Measurements from ENCODE around the gene ERH. TPM values are rescaled to one million over a fixed set of nuclear protein-coding genes. Genes with fewer than 3 reads are reported as not detected.

Gene ERH
- total RNA-seq, 1 experiment from 2014 or later = 388 TPM

DNA sequence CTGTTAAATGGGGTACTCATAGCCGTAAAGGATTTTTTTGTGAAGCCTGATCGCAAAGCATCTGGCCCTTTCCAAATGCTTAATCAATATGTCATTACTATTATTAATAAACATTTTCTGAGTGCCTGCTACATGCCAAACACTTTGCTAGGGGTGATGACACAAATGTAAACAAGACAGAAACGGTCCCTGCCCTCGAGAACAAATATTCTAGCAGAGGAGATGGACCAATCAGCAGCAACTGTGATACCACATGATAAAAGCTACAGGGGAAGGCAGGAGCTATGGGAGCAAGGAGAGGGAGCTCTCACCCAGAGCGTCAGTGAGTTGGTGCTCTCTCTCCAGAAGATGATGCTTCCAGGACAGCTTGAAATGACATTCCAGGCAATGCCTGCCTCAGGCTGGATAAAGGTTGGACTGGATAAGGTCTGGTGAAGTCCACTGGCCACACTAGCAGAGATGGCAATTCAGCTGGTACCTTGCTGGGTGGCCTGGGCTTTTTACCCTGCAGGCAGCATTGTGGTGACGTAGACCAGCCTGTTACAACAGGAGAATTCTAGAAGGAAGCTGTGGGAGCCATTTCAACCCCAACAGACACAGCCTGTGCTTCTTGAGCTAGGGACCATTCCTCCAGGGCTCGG lies 41.1 kb downstream of the ERH start:
- Histone ChIP-seq H3K27me3 (replicated peaks; ENCODE audit: control insufficient read depth, insufficient read depth, low read length) (no peaks in the 10 kb centered on the region), H3K9me3 (no peaks in the 10 kb centered on the region), H3K36me3 (ENCODE audit: control insufficient read depth, insufficient read depth, low read length) (no peaks in the 10 kb centered on the region), H3K4me1 (peaks cover 3% of the 10 kb centered on the region; the same call in 1 of the 2 replicates), H3K4me3 (ENCODE audit: low read depth, low read length) (no peak overlapping the region)
- ChIA-PET POLR2A (no interaction called here), CTCF (interaction anchor here (0.7 to 1.2 kb wide), 2 partner anchors 94 to 96 kb away, joined by 3 to 7 read pairs; no protein-coding TSS in a partner anchor)
- TF ChIP-seq, protein P1, sequence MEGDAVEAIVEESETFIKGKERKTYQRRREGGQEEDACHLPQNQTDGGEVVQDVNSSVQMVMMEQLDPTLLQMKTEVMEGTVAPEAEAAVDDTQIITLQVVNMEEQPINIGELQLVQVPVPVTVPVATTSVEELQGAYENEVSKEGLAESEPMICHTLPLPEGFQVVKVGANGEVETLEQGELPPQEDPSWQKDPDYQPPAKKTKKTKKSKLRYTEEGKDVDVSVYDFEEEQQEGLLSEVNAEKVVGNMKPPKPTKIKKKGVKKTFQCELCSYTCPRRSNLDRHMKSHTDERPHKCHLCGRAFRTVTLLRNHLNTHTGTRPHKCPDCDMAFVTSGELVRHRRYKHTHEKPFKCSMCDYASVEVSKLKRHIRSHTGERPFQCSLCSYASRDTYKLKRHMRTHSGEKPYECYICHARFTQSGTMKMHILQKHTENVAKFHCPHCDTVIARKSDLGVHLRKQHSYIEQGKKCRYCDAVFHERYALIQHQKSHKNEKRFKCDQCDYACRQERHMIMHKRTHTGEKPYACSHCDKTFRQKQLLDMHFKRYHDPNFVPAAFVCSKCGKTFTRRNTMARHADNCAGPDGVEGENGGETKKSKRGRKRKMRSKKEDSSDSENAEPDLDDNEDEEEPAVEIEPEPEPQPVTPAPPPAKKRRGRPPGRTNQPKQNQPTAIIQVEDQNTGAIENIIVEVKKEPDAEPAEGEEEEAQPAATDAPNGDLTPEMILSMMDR (IDR thresholded peaks at IDR 0.05; ENCODE audit: insufficient read depth in 1 of 2, low read depth in 1 of 2, low read length in 1 of 2, severe bottlenecking in 1 of 2, unreplicated experiment in 1 of 2) = no peak
- Mint-ChIP-seq H3K4me1 (ENCODE audit: low read depth, unreplicated experiment) (no peaks in the 10 kb centered on the region), H3K27ac (ENCODE audit: unreplicated experiment) (no peak overlapping the region), H3K9me3 (ENCODE audit: unreplicated experiment) (no peaks in the 10 kb centered on the region), H3K27me3 (ENCODE audit: insufficient read depth, unreplicated experiment) (no peaks in the 10 kb centered on the region), H3K4me3 (ENCODE audit: unreplicated experiment) (no peak overlapping the region), H3K36me3 (ENCODE audit: insufficient read depth, unreplicated experiment) (no peaks in the 10 kb centered on the region)
- no TSS peak for BruUV-seq (replicated peaks)
- intact Hi-C loops (cut with micrococcal nuclease; ENCODE audit: unreplicated experiment) = no loop called here
- no peak for DNase-seq

DNA sequence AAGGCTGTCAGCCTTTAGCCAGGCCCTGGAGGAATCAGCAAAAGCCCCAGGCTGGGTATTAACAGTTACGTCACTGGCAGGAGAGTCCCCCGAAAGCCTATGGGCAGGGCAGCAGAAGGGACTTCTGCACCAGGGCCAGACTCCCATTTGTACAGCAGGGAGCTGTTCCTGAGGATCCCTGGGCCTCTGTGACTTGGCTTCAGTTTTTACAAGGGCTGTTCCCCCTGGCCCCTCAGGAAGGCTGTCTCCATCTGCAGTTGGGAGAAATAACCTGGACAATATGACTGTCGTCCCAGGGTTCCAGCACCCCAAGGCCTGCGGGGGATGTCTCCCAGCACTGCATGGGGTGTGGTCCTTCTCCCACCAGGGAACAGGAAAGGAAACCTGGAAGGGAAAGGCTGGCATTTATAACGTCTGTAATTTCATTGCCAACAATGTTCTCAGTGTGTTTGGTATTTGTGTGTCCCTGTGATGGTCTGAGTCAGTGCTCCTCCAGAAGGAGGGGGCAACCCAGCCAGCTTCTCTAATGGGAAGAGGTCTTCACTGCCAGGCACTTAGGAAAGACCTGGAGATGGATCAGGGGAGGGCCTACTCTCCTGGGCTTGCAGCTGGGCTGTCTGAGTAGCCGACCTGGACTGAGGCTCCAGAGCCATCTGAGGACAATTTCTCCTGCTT lies 42.4 kb downstream of the ERH start:
- Histone ChIP-seq H3K4me1 (peaks cover 3% of the 10 kb centered on the region; the same call in 1 of the 2 replicates), H3K36me3 (ENCODE audit: control insufficient read depth, insufficient read depth, low read length) (no peaks in the 10 kb centered on the region), H3K9me3 (no peaks in the 10 kb centered on the region), H3K27me3 (replicated peaks; ENCODE audit: control insufficient read depth, insufficient read depth, low read length) (no peaks in the 10 kb centered on the region), H3K4me3 (ENCODE audit: low read depth, low read length) (no peak overlapping the region)
- H3K4me3 Mint-ChIP-seq (ENCODE audit: unreplicated experiment) = no peak overlapping the region
- no peaks in the 10 kb centered on the region for H3K27me3 Mint-ChIP-seq (ENCODE audit: insufficient read depth, unreplicated experiment)
- TF ChIP-seq, protein P1 (IDR thresholded peaks at IDR 0.05; ENCODE audit: insufficient read depth in 1 of 2, low read depth in 1 of 2, low read length in 1 of 2, severe bottlenecking in 1 of 2, unreplicated experiment in 1 of 2) = no peak
- no peaks in the 10 kb centered on the region for H3K9me3 Mint-ChIP-seq (ENCODE audit: unreplicated experiment)
- intact Hi-C loops (cut with micrococcal nuclease; ENCODE audit: unreplicated experiment) = no loop called here
- no peak overlapping the region for H3K27ac Mint-ChIP-seq (ENCODE audit: unreplicated experiment)
- DNase-seq = no peak
- POLR2A ChIA-PET = no interaction called here
- CTCF ChIA-PET = no interaction called here
- no peaks in the 10 kb centered on the region for H3K4me1 Mint-ChIP-seq (ENCODE audit: low read depth, unreplicated experiment)
- no peaks in the 10 kb centered on the region for H3K36me3 Mint-ChIP-seq (ENCODE audit: insufficient read depth, unreplicated experiment)
- no TSS peak for BruUV-seq (replicated peaks)

DNA sequence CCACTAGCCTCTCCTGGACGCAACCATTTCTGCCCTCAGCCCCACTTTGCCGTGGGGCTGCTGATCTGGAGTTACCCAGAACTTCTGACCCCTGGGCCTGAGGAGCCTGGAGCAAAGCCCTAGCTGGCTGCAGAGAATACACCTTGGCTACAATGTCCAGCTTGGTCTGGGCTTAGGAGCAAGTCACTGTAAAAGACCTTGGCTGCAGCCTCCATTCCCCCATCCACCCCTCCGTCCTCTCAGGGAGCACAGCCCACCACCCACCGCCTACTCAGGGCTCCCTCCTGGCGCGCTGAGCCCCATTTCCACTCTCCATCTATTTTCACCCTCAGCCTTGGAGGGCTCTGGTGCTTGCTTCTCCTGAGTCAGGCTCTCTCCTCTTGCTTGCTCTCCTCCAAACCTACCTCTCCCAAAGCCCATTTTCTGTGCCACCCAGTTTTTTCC lies 42.9 kb downstream of the ERH start:
- Mint-ChIP-seq H3K4me1 (ENCODE audit: low read depth, unreplicated experiment) (no peaks in the 10 kb centered on the region), H3K9me3 (ENCODE audit: unreplicated experiment) (no peaks in the 10 kb centered on the region), H3K4me3 (ENCODE audit: unreplicated experiment) (no peak overlapping the region), H3K27ac (ENCODE audit: unreplicated experiment) (no peak overlapping the region), H3K27me3 (ENCODE audit: insufficient read depth, unreplicated experiment) (no peaks in the 10 kb centered on the region), H3K36me3 (ENCODE audit: insufficient read depth, unreplicated experiment) (no peaks in the 10 kb centered on the region)
- TF ChIP-seq, protein P1 (IDR thresholded peaks at IDR 0.05; ENCODE audit: insufficient read depth in 1 of 2, low read depth in 1 of 2, low read length in 1 of 2, severe bottlenecking in 1 of 2, unreplicated experiment in 1 of 2) = no peak
- no peaks in the 10 kb centered on the region for H3K27me3 ChIP-seq (replicated peaks; ENCODE audit: control insufficient read depth, insufficient read depth, low read length)
- peaks cover 3% of the 10 kb centered on the region; the same call in 1 of the 2 replicates for H3K4me1 ChIP-seq
- H3K4me3 ChIP-seq (ENCODE audit: low read depth, low read length) = no peak overlapping the region
- intact Hi-C loops (cut with micrococcal nuclease; ENCODE audit: unreplicated experiment) = no loop called here
- no peak for DNase-seq
- ChIA-PET CTCF (no interaction called here), POLR2A (interaction anchor here (0.8 kb wide), 1 partner anchor 93 kb away, joined by 3 read pairs; no protein-coding TSS in a partner anchor)
- BruUV-seq (replicated peaks) = no TSS peak
- H3K36me3 ChIP-seq (ENCODE audit: control insufficient read depth, insufficient read depth, low read length) = no peaks in the 10 kb centered on the region
- H3K9me3 ChIP-seq = no peaks in the 10 kb centered on the region

All from Caco-2 (cell line).